Transverse colon (tissue), 4 donors: ENCODE data around the gene SELENOI.

Experiments used
- CTCF ChIP-seq, 5 experiments: fragments of 200-600 bp in 3 of 5; fragments of 450-650 bp in 2 of 5; sonication (generic) in 3 of 5; IDR thresholded peaks; 1 replicate in 2 of 5; 2 replicates in 3 of 5; pipeline ENCODE4 v1.5.1; 2016 to 2017; ENCODE audit warnings: antibody characterized with exemption in 5 of 5, inconsistent platforms in 3 of 5, mild to moderate bottlenecking in 2 of 5, moderate library complexity in 1 of 5
- EP300 ChIP-seq: sonication (generic); formaldehyde crosslinking; IDR thresholded peaks from one replicate; pipeline ENCODE4 v1.6.1; 2017; ENCODE audit warnings: antibody characterized with exemption, low read depth
- POLR2AphosphoS5 ChIP-seq, 3 donors: sonication (generic); formaldehyde crosslinking; IDR thresholded peaks; one replicate each; pipeline ENCODE4 v1.6.1; 2016; ENCODE audit warnings: antibody characterized with exemption in 3 of 3

GRCh38 chr2:26359886-26360473 lies 14.0 kb downstream of the SELENOI start:
- no peak for TF ChIP-seq CTCF (IDR thresholded peaks at IDR 0.05)
- no peak for TF ChIP-seq EP300
- no peak for TF ChIP-seq POLR2AphosphoS5 (IDR thresholded peaks at IDR 0.05)
